Measurements from ENCODE around the gene KLHDC1.

DNA sequence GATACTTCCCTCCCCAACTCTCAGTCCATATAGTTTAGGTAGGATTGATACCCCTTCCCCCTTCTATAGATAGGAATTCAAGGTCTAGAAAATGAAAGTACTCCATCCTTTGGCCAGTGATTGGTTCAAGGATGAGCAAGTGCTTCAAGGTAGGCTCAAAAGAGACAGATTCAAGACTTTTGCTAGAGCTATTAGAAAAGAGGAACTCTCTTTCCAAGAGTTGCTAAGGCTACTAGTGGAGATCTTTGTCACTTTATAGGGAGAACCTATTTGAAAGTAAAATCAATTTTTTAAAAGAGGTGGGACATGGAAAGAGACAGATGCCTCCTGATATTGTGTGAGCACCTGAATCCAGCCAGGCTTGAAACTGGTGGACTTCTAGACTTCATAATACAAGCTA is 22.4 kb upstream of the KLHDC1 start:
- TF ChIP-seq, protein P1, sequence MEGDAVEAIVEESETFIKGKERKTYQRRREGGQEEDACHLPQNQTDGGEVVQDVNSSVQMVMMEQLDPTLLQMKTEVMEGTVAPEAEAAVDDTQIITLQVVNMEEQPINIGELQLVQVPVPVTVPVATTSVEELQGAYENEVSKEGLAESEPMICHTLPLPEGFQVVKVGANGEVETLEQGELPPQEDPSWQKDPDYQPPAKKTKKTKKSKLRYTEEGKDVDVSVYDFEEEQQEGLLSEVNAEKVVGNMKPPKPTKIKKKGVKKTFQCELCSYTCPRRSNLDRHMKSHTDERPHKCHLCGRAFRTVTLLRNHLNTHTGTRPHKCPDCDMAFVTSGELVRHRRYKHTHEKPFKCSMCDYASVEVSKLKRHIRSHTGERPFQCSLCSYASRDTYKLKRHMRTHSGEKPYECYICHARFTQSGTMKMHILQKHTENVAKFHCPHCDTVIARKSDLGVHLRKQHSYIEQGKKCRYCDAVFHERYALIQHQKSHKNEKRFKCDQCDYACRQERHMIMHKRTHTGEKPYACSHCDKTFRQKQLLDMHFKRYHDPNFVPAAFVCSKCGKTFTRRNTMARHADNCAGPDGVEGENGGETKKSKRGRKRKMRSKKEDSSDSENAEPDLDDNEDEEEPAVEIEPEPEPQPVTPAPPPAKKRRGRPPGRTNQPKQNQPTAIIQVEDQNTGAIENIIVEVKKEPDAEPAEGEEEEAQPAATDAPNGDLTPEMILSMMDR (IDR thresholded peaks at IDR 0.05), result no peak
- no peak for TF ChIP-seq POLR2A (IDR thresholded peaks at IDR 0.05)
